Measurements from ENCODE around the gene PSMB10.
A peak's percentile ranks its signal among the peaks of the same experiment; 100 is the strongest.
"Not testable (repeated sequence)": the region's sequence is repeated elsewhere in the genome, so short reads cannot be mapped to it uniquely, and the experiment has no call there.

The PSMB10 gene

DNA sequence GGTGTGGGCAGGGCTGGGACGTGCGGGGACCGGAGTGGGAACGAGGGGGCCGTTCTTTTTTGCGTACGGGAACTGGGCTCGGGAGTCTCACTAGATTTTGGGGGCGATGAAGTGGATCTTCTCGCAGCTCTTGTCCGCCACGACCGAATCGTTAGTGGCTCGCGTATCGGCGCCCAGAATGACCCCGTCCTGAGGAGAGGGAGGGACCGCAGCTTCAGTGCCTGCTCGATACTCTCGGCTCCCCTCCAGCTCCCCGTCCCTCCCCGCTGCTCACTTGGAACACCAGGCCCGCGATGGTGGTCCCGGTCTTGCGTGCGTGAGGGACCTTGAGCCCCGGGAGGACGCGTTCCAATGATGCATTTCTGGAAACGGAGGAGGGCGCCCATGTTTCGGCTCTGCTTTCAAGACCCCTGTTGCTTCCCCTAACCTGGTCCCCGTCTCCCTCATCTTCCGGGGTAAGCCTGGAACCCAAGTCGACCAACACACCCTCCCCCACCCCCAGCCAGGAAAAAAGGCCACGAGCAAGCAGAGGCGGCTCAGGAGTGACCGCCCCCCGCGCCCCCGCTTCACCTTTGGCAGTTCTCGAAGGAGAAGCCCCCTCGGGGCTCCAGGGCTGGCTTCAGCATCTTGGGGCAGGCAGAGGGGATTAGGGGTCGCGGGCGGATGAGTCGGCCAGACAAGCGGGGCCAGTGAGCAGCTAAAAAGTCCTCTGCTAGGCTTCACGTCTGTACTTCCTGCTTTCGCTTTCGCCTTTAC lies at the start of gene PSMB10:
Gene PSMB10 (minus strand): TSS at position 727 of the 756 bp plus-strand sequence. CDS start 101 bp downstream, at position 626.
- DNase-seq: peak; percentile 66

DNA sequence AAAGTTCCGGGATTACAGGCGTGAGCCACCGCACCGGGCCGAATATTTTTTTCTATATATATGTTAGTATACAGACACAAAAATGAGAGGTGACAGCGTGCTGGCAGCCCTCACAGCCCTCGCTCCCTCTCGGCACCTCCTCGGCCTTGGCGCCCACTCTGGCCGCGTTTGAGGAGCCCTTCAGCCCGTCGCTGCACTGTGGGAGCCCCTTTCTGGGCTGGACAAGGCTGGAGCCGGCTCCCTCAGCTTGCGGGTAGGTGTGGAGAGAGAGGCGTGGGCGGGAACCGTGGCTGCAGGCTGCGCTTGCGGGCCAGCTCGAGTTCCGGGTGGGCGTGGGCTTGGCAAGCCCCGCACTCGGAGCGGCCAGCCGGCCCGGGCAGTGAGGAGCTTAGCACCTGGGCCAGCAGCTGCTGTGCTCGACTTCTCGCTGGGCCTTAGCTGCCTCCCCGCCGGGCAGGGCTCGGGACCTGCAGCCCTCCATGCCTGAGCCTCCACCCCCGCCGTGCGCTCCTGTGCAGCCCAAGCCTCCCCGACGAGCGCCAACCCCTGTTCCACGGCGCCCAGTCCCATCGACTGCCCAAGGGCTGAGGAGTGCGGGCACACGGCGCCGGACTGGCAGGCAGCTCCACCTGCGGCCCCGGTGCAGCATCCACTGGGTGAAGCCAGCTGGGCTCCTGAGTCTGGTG lies 45.5 kb upstream of the PSMB10 start:
- DNase-seq: no peak

DNA sequence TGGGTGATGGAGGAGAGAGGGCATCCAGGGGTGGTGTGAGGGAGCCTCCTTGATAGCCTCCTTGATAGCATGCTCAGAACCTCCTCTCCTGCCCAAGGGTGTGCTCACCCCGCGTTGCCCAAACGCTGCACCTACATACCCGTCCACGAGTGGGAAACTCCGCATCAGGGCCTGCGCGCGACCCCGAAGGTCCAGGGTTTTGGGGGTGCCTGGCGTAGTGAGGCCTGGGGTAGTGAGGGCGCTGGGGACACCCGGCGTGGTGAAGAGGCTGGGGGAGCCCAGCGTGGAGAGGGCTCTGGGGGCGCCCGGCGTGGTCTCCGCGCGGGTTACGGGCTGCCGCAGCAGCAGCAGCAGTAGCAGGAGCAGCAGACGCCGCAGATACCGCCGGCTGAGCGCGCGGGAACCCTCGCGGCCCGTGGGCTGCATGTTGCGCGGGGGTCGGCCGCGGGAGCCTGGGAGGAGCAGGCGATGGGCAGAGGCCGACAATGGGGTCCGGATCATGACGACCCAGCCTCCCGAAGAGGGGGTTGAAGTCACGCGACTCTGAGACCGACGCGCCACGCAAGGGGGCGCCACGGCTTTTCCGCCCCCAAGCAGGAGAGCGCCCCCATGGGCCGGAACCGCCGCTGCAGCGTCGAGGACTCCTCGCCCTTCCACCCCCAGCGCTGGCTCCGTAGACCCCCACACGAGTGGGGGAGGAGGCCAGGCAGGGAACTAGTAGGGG lies 43.5 kb upstream of the PSMB10 start, which contains the start of gene DPEP3:
Gene DPEP3 (minus strand): TSS at position 545 of the 724 bp plus-strand sequence. CDS start 119 bp downstream, at position 426.
- no peak for DNase-seq

DNA sequence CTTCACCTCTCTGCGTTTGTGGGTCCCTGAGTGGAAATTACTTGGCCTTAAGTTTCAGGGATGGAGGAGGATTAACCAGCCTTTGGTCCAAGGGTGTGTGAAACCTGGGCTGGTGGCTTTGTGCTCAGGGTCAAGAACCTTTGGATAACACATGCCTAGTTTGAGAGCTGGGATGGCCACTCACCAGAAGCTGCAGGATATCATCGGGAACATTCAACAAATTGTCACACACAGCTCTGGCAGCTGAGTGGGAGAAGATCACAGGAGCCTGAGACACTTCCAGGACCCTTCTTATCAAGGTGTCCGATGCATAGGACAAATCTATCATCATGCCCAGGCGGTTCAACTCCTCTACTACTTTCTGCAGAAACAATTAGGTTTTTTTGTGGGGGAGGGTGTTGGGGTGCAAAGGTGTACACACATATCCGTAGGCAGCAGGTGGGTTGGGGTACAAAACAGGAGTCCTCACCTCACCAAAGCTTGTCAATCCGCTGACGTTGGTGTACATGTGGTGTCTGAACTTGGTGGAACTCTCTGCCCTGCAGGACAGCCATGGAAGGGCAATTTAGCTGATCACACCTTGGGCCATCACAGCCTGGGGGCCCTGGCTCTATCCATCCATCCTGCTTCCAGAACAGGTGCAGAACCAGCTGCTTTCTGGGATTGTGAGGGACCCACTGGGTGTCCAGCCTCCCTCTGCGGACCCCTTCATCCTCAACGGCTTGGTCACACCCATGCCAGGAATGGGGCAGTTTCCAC lies 41.0 kb upstream of the PSMB10 start:
- DNase-seq: no peak

DNA sequence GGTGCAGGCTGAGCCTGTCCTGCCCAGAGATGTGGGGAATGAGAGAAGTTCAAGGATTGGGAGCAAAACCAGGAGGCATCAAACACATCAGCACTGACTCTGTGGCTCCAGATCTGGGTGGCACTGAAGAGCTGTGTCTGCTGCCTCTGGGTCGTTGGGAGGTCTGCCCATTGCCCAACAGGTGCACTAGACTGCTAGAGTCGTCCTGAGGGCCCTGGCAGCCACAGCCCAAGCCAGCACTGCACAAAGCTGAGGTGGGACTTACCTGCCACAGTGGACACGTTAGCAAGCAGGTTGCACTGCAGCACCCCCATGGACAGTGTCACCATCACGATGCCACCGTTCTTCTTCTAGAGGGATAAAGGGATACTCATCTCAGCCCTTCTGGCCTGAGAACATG lies 40.4 kb upstream of the PSMB10 start:
- DNase-seq: no peak

DNA sequence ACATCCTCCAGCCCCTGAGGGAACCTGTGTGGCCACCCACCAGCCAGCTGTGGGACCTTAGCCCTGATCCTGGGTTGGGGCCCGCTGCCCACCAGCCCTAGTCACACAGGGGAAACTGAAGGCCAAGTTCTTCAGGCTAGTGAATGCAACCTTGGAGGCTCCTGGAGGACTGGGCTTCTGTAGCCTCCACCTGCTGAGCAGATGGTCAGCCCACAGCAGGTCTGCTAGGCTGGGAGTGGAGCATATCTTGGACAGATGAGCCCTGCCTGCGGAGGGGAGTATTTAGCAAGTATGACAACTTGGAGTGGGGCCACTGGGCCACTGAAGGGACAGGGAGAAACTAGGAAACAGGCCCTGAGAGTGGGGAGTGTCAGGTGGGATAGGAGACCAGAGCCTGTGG lies 39.6 kb upstream of the PSMB10 start:
- no peak for DNase-seq

DNA sequence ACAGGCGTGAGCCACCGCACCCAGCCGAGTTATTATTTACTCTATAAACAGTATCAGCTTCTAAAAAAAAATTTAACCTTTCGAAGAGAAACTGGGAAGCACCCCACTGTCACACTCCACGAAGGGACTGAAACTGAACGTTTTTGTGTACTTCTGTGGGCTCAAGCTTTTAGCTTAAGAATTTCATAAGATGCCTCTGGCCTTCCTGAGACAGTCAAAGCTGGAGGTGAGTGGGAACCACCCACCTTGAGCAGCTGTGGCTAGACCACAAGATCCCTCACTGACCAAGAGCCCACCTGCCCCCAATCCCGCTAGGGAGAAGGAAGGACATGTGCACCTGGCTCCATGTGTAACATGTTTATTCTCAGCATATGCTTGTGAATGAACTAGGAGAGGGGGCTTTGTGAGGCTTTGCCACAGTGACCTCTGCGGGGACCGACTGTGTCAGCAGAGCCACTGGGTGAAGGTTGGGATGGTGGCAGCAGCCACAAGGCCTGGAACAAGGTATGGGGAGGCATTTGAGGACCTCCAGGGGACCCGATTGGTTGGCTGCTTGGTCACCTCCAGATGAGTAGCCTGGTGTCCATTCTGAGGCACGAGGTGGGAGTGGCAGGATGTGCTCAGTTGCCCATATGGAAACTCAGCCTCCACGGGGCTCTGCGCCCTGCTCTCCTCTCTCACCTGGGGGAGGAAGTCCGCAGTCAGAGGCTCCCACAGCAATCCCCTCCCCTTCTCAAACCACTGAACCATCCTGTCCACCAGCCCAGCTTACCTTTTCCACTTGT lies 38.9 kb upstream of the PSMB10 start:
- DNase-seq: no peak

DNA sequence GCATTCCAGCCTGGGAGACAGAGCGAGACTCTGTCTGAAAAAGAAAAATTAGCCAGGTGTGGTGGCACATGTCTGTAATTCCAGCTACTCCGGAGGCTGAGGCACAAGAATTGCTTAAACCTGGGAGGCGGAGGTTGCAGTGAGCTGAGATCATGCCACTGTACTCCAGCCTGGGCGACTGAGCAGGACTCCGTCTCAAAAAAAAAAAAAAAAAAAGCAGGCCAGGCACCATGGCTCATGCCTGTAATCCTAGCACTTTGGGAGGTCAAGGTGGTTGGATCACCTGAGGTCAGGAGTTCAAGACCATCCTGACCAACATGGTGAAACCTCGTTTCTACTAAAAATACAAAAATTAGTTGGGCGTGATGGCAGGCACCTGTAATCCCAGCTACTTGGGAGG lies 35.6 kb upstream of the PSMB10 start:
- not testable (repeated sequence) for DNase-seq

DNA sequence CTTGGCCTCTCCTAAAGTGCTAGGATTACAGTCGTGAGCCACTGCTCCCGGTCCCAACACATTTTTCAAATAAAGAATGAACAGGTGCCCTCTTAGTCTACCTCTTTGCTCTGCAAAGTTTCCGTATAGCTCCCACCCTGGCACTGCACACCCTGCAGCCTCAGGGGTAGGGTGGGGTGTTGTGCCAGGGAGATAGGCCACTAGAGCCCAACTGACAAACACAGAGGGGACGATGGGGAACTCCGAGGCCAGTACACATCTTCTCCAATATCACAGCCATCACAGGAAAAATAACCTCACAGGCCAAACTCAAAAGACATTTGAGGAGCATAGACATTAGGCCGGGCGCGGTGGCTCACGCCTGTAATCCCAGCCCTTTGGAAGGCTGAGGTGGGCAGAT lies 34.5 kb upstream of the PSMB10 start:
- DNase-seq: no peak

DNA sequence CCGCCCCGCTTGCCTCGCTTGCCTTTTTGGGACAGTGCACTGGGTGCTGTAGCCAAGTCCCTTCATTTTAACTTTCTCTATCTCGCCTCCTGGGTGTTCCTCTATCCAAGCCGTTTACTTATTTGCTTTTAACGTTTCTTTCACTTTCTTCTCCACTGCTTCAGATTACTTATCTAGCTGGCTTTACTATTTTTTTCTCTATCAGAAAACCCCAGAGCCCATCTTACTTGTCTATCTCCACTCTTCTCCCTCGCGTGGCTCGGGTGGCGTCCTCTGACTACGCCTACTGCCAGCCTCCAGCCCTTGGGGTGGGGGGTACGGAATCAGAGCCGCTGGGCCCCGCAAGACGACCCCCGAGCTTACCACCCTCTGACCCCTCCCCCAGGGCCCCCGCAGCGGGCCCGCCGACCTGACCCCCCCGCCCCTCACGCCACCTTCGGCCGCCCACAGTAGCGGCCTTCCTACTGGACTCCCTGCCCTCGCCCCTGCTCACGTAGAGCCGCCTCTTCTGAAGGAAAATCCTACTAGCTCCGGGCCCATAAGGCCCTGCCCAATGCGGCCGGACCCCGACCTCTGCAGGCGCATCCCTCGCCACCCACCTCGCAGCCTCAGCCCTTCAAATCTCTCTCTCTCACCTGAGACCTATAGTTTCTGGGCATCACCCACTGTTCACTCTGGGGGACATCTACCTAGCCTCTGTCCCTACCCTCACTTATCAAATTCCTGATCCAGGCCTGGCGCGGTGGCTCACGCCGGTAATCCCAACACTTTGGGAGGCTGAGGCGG lies 32.8 kb upstream of the PSMB10 start:
- no peak for DNase-seq

DNA sequence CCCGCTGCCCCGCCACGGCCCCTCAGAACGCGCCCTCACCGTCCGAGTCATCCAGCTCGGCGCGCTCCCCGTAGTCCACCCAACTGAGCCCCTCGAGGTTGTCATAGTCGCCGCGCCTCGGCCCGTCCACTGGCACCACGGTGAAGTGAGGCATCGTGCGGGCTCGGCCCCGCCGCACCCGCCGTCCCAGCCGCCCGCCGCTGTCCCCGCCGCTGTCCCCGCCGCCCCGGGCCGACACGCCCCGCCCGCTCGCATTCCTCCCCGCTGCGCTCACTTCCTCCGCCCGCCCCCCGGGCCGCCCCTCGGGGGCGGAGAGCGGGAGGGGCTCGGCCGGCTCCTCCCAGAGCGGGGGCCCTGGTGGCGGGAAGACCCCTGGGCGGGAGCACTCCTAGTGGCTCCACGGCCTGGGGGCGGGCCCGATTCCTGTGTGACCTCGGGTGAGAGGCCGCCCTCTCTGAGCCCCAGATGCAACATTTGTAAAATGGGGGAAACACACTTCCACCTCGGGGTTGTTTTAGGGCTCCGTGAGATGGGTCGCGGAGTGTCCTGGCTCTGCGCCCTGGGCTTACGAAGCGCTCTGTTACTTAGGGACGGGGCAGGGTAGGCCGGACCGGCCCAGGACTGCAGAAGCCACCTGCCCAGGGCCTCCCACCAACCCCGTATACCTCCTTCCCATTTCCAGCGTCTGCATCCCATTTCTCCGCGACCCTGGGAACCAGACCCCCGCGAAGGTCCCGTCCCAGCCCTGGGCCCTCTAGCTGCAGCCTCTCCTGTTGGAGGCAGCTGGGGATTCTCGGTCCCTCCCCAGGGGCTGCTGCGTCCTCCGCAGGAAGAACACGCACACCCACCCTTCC lies 32.0 kb upstream of the PSMB10 start, which contains the start of gene SLC12A4:
Gene SLC12A4 (minus strand): TSS at position 238 of the 854 bp plus-strand sequence. CDS start 84 bp downstream, at position 154.
- peak; percentile 92 for DNase-seq

DNA sequence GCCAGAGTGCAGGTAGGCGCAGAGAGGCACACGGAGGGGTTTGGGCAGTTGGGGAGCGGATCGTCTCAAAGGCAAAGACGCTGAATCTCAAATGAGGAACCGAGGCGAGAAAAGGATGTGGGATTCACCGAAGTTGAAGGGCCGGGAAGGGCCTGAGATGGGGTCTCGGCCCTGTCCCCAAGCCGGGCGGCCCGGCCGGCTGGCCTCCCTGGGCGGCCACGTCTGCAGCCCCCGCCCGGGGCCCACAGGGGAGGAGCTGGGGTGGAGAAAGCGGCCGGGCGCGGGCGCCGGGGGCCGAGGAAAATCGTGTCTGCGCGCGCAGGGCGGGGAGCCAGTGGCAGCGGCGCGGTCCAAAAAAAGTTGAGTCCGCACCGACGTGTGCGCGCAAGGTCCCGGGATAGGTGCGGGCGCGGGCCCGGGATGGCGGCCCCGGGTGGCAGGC lies 31.3 kb upstream of the PSMB10 start:
- DNase-seq: peak; percentile 60

DNA sequence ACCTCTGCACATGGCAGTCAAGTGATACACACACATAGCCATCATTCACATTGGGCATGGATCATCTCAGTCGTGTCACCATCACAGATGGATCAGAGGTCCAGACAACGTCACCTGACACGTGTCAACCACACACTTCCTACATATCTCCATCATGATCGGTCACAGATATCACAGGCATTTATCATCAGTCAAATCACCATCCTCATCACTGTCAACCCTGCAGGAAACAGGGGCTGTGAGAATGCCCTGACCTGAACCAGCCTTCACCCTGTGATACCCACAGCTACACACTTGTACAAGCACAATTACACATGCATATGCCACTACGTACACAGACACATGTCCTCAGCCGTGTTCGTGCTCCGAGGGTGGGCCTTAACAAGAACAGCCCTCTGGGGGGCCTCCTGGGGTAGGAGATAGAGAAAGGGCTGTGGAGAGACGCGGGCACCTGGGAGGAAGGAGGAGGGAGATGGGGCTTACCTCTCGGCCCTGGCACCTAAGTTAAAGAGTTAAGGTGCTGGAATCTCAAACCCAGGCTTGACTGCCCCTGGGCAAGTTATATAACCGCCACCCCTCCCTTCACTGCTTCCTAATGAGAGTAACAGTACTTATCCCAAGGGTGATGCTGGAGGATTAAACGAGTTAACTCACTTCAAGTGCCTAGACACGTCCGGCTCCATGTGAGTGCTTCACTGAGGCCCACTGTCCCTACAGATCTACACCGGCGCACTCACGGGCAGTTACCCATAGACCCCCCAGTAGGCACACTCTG lies 30.7 kb upstream of the PSMB10 start:
- peak; percentile 34 for DNase-seq

DNA sequence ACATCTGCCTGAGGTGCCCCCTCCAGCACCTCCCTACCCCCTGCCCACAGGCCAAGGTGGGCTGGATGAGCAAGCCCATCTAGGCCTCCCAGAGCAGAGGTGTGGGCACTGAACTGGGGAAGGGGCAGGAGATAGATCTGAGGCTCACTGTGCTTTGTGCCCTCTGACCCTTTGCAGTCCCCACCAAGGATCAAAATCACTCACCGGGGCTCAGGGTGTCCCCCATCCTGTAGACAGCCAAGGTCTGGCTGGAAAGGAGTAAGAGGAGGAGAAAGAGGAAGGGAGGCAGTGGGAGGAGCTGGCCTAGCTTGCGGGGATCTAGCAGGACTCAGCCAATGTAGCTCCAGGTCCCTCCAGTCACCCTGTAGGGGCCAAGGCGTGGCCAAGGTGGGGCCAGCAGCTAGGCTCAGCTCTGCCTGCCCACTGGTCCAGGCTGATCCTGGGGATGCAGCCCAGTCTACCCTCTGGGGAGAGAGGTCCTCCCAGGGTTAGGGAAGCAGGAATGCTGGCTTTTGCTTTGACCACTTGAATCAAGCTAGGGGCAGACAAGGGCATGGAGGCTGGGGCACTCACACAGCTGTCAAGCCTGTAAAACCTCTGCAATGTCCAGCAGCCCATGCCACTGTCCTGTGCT lies 30.0 kb upstream of the PSMB10 start:
- no peak for DNase-seq

DNA sequence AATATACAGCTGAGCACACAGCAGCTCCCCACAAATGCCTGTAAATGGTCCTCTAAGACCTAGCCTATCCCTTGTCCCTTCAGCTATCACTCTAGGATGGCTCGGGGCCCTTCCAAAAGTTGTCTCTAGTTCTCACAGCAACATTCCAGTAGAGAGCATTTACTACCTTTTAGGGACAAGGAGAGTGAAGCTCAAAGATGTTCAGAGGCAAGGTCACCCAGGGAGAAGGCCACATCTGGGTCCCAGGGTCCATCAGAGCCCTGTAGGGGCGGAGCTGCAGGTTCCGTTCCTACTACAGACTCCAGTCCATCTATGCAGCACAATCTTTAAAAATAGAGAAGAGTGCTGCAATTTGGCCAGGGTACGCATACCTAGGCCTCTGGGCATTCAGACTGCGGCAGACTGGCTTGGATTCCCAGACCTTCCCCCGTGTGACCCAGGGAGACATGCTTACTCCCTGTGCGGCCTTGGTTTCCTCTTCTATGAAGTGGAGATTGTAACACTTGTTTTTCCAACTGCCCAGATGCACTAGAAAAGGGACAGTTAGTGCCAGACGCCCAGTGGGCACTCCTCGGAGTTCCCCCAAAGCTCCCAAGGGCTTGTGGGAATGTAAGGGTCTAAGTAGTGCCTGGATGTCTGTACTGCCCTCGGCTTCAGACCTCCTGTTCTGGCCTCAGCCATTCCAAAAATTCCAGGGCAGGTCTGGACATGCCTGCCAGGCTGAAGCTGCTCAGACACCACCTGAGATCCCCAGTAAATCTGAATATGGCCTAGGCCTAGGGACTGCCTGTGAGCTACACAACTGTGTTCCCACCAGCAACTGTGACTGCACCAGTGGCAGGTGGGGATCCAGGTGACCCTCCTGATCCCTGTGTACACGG lies 29.3 kb upstream of the PSMB10 start:
- DNase-seq: no peak

DNA sequence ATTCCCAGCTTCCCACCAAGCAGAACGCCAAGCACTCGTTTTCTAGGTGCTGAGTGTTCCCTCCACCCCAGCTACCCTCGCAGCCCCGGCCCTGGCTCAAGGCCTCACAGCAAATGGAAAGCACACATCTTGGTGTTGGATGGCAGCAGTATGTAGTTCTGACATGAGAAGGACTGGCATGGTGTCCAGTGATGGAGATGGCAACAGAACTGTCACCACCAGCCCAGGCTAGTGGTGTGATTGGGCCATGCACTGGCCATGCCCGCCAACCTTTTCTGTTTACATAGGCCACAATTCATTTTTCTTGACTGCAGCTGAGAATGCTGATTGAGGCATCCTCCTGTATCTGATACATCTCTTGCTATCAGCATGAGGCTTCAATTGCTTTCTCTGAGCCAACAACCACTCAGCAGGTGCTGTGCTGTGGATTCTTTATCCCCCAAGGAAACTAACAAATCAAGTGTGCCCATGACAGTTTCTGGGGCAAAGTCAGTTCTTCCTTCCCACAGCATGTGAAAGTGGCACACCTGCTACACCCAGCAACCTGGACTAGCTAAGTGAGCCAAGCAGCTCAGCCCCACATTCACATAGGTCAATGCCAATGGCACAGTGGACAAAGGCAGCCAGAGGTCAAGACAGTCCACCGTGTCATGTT lies 28.0 kb upstream of the PSMB10 start:
- DNase-seq: no peak

Data from activated CD4-positive, alpha-beta T cell treated with anti-CD3 and anti-CD28 coated beads for 48 hours (primary cell).